HEK293 (cell line): ENCODE measurements around the gene SORL1.

ENCODE experiments used
- CTCF ChIA-PET: fragments of 350-600 bp; formaldehyde crosslinking; extraction: SDS; loops from one replicate; lab custom pipeline; 2021; ENCODE audit warnings: antibody characterized with exemption; lab: Yijun Ruan, JAX
- POLR2A ChIA-PET: fragments of 300-600 bp; formaldehyde crosslinking; extraction: SDS; loops from one replicate; lab custom pipeline; 2020; ENCODE audit warnings: antibody characterized with exemption, inconsistent platforms; lab: Yijun Ruan, JAX
- H3K27ac ChIP-seq: fragments of 200-500 bp; sonication (Bioruptor generic); 2 replicates; pipeline ENCODE4 v1.5.1; 2014; ENCODE audit warnings: low read depth, low read length, control low read depth, inconsistent platforms; ENCODE audit errors: extremely low read depth
- H3K36me3 ChIP-seq, 2 experiments: fragments of 200-500 bp in 1 of 2; sonication (Bioruptor generic) in 1 of 2; 1 replicate in 1 of 2; 2 replicates in 1 of 2; pipeline ENCODE4 v1.5.1; 2014 to 2017; ENCODE audit warnings: inconsistent platforms in 2 of 2, low read length in 2 of 2; ENCODE audit not compliant: control insufficient read depth in 2 of 2, insufficient read depth in 1 of 2
- H3K4me1 ChIP-seq: fragments of 200-500 bp; sonication (Bioruptor generic); 2 replicates; pipeline ENCODE4 v1.5.1; 2014; ENCODE audit warnings: mild to moderate bottlenecking, low read length, inconsistent platforms; ENCODE audit not compliant: control insufficient read depth, insufficient read depth
- H3K4me3 ChIP-seq: 2 replicates; pipeline ENCODE4 v1.5.1; 2011; ENCODE audit warnings: low read depth, mild to moderate bottlenecking, control low read depth, low read length, moderate library complexity
- H3K9me3 ChIP-seq: fragments of 200-500 bp; sonication (Bioruptor generic); 2 replicates; pipeline ENCODE4 v1.5.1; 2014; ENCODE audit warnings: low read depth, low read length, inconsistent platforms; ENCODE audit not compliant: control insufficient read depth, insufficient read depth
- BCL11A ChIP-seq: fragments of 450-650 bp; formaldehyde crosslinking; IDR thresholded peaks from 2 replicates; pipeline ENCODE4 v1.5.1; 2016; ENCODE audit warnings: low read depth, missing biosample characterization, missing genetic modification characterization
- HOXC10 ChIP-seq: sonication (generic); formaldehyde crosslinking; IDR thresholded peaks from 2 replicates; pipeline ENCODE4 v1.8.1; 2023; ENCODE audit warnings: mild to moderate bottlenecking, missing genetic modification reagents
- KLF10 ChIP-seq: fragments of 450-650 bp; IDR thresholded peaks from 2 replicates; pipeline ENCODE4 v1.5.1; 2018; ENCODE audit warnings: missing biosample characterization, mild to moderate bottlenecking, missing genetic modification characterization
- PRDM4 ChIP-seq: fragments of 450-650 bp; formaldehyde crosslinking; IDR thresholded peaks from 2 replicates; pipeline ENCODE4 v1.5.1; 2017; ENCODE audit warnings: missing biosample characterization, missing genetic modification characterization
- REST ChIP-seq: fragments of 450-650 bp; formaldehyde crosslinking; IDR thresholded peaks from 2 replicates; pipeline ENCODE4 v1.5.1; 2016; ENCODE audit warnings: missing biosample characterization, missing genetic modification characterization
- ZBTB1 ChIP-seq: fragments of 450-650 bp; formaldehyde crosslinking; IDR thresholded peaks from 2 replicates; pipeline ENCODE4 v1.5.1; 2016; ENCODE audit warnings: missing biosample characterization, missing genetic modification characterization
- ZNF121 ChIP-seq: fragments of 450-650 bp; formaldehyde crosslinking; IDR thresholded peaks from 2 replicates; pipeline ENCODE4 v1.5.1; 2016; ENCODE audit warnings: missing biosample characterization, missing genetic modification characterization
- ZNF174 ChIP-seq: fragments of 450-650 bp; formaldehyde crosslinking; IDR thresholded peaks from 2 replicates; pipeline ENCODE4 v1.5.0; 2017; ENCODE audit warnings: missing biosample characterization, mild to moderate bottlenecking, missing genetic modification characterization
- ZNF184 ChIP-seq: fragments of 450-650 bp; IDR thresholded peaks from 2 replicates; pipeline ENCODE4 v1.5.1; 2018; ENCODE audit warnings: missing biosample characterization, mild to moderate bottlenecking, missing genetic modification characterization
- ZNF24 ChIP-seq: fragments of 450-650 bp; formaldehyde crosslinking; IDR thresholded peaks from 2 replicates; pipeline ENCODE4 v1.5.1; 2016; ENCODE audit warnings: missing biosample characterization, missing genetic modification characterization
- ZNF280C ChIP-seq: fragments of 450-650 bp; formaldehyde crosslinking; IDR thresholded peaks from 2 replicates; pipeline ENCODE4 v1.5.1; 2016; ENCODE audit warnings: missing biosample characterization, missing genetic modification characterization
- ZNF302 ChIP-seq: fragments of 450-650 bp; formaldehyde crosslinking; IDR thresholded peaks from 2 replicates; pipeline ENCODE4 v1.5.1; 2016; ENCODE audit warnings: missing biosample characterization, missing genetic modification characterization, low read depth
- ZNF423 ChIP-seq: fragments of 450-650 bp; formaldehyde crosslinking; IDR thresholded peaks from 2 replicates; pipeline ENCODE4 v1.5.1; 2016; ENCODE audit warnings: missing biosample characterization, missing genetic modification characterization
- ZNF473 ChIP-seq: fragments of 450-650 bp; formaldehyde crosslinking; IDR thresholded peaks from 2 replicates; pipeline ENCODE4 v1.5.1; 2017; ENCODE audit warnings: missing biosample characterization, missing genetic modification characterization
- ZNF518A ChIP-seq: fragments of 450-650 bp; formaldehyde crosslinking; conservative IDR thresholded peaks from 2 replicates; pipeline ENCODE4 v1.5.1; 2016; ENCODE audit warnings: low read depth, missing biosample characterization, missing genetic modification characterization
- ZNF555 ChIP-seq: fragments of 450-650 bp; formaldehyde crosslinking; conservative IDR thresholded peaks from 2 replicates; pipeline ENCODE4 v1.5.1; 2017; ENCODE audit warnings: missing biosample characterization, mild to moderate bottlenecking, missing genetic modification characterization, inconsistent platforms
- ZNF560 ChIP-seq: fragments of 450-650 bp; formaldehyde crosslinking; IDR thresholded peaks from 2 replicates; pipeline ENCODE4 v1.5.1; 2017; ENCODE audit warnings: missing biosample characterization, missing genetic modification characterization, borderline replicate concordance
- ZNF561 ChIP-seq: fragments of 450-650 bp; IDR thresholded peaks from 2 replicates; pipeline ENCODE4 v1.5.1; 2018; ENCODE audit warnings: missing biosample characterization, missing genetic modification characterization, borderline replicate concordance
- ZNF629 ChIP-seq: fragments of 450-650 bp; formaldehyde crosslinking; IDR thresholded peaks from 2 replicates; pipeline ENCODE4 v1.5.1; 2017; ENCODE audit warnings: missing biosample characterization, missing genetic modification characterization
- ZNF747 ChIP-seq: fragments of 450-650 bp; formaldehyde crosslinking; IDR thresholded peaks from 2 replicates; pipeline ENCODE4 v1.5.1; 2016; ENCODE audit warnings: missing biosample characterization, missing genetic modification characterization

Gene SORL1

GRCh38 chr11:121512468-121513465 is 60.7 kb downstream of the SORL1 start:
- no peak for TF ChIP-seq ZNF423
- no peak for TF ChIP-seq ZNF184 (tag by site-specific recombination)
- TF ChIP-seq ZNF747 (tag by site-specific recombination) = no peak
- TF ChIP-seq HOXC10 = no peak
- TF ChIP-seq ZNF24 (tag by site-specific recombination) = no peak
- TF ChIP-seq ZBTB1 (tag by site-specific recombination) = no peak
- TF ChIP-seq KLF10 (tag by site-specific recombination) = no peak
- TF ChIP-seq ZNF629 (tag by site-specific recombination) = no peak
- TF ChIP-seq ZNF555 (tag by site-specific recombination) = no peak
- TF ChIP-seq ZNF473 (tag by site-specific recombination) = no peak
- TF ChIP-seq ZNF121 (tag by site-specific recombination) = no peak
- no peak for TF ChIP-seq ZNF560 (tag by site-specific recombination)
- no peak for TF ChIP-seq REST (tag by site-specific recombination)
- TF ChIP-seq ZNF280C (tag by site-specific recombination) = no peak
- no peak for TF ChIP-seq BCL11A (tag by site-specific recombination)
- TF ChIP-seq ZNF518A = no peak
- no peak for TF ChIP-seq ZNF174 (tag by site-specific recombination)
- TF ChIP-seq ZNF561 (tag by site-specific recombination) = no peak
- TF ChIP-seq ZNF302 (tag by site-specific recombination) = no peak
- no peak for TF ChIP-seq PRDM4
- TF ChIP-seq, all 188 proteins: peak for 0
- no peak overlapping the region for H3K4me3 ChIP-seq
- POLR2A ChIA-PET = no interaction called here
- CTCF ChIA-PET = interaction anchor here (0.6 to 0.7 kb wide), 2 partner anchors 38 to 43 kb away, joined by 3 read pairs; no protein-coding TSS in a partner anchor
- H3K9me3 ChIP-seq = no peaks in the 10 kb centered on the region
- H3K4me1 ChIP-seq = no peaks in the 10 kb centered on the region
- H3K36me3 ChIP-seq = no peaks in the 10 kb centered on the region
- no peak overlapping the region for H3K27ac ChIP-seq
